GM10266 (cell line): ENCODE measurements around the gene TATDN2.

Experiments used
- DNase-seq: peaks from one replicate; pipeline ENCODE4 v3.0.0; 2012; ENCODE audit errors: extremely low spot score
- TF ChIP-seq, protein P1 (sequence below): IDR thresholded peaks from 2 replicates; pipeline ENCODE4 v1.5.1; 2012; ENCODE audit warnings: mild to moderate bottlenecking, low read depth; ENCODE audit not compliant: control insufficient read depth, insufficient read depth; ENCODE audit errors: missing control alignments

Gene TATDN2

DNA sequence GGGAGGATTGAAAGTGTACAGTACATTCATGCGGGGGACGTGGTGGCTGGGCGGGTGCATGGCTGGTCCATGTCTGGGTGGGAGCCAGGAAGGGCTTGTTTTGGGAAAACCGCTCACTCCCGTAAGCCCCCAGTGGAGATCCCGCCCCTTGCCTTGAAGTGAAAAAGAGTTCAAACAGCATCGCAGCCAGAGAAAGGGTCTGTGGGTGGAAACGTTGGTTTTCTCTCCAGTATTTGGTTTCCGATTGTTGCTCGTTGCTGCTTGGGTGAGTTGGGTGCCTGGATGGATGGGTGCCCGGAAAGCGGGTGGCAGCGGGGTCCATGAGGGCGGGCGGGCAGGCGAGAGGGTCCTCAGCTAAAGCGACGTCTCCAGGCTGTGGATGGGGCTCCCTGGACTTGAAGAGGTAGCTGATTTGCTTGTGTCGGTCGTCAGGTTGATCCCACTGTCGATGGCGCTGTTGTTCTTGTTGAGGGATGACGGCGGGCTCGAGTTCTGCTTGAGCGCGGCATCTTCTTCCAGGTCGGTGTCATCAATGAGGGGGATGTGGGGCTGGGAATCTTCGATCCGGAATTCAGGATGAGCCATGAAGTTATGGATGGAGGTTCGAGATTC lies 80.3 kb downstream of the TATDN2 start:
- TF ChIP-seq, protein P1, sequence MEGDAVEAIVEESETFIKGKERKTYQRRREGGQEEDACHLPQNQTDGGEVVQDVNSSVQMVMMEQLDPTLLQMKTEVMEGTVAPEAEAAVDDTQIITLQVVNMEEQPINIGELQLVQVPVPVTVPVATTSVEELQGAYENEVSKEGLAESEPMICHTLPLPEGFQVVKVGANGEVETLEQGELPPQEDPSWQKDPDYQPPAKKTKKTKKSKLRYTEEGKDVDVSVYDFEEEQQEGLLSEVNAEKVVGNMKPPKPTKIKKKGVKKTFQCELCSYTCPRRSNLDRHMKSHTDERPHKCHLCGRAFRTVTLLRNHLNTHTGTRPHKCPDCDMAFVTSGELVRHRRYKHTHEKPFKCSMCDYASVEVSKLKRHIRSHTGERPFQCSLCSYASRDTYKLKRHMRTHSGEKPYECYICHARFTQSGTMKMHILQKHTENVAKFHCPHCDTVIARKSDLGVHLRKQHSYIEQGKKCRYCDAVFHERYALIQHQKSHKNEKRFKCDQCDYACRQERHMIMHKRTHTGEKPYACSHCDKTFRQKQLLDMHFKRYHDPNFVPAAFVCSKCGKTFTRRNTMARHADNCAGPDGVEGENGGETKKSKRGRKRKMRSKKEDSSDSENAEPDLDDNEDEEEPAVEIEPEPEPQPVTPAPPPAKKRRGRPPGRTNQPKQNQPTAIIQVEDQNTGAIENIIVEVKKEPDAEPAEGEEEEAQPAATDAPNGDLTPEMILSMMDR, result no peak

DNA sequence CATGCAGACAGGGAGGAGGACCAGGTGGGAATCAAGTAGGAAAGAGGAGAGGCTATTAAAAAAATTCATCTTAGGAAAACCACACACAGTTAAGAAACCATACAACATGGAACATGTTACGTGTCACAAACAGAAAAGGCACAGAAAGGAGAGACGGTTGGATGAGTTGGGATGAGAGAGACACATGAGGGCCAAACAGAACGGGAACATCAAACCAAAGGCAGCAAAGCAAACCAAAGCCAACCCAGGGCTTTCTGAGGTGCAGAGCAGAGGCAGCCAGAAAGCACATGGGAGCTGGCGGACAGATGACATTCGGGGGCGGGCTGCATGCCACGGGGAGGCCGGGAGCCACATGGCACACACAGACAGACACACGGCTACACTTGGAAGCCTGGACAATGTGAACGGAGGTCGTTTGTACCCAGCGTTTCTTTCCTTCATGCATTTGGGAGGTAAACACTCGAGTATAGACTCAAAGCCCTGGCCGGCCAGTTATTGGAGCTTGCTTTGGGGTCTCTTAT lies 81.3 kb downstream of the TATDN2 start:
- DNase-seq, result no peak

More for the DNA sequence above, 80.3 kb downstream of the TATDN2 start:
- no peak for DNase-seq

DNA sequence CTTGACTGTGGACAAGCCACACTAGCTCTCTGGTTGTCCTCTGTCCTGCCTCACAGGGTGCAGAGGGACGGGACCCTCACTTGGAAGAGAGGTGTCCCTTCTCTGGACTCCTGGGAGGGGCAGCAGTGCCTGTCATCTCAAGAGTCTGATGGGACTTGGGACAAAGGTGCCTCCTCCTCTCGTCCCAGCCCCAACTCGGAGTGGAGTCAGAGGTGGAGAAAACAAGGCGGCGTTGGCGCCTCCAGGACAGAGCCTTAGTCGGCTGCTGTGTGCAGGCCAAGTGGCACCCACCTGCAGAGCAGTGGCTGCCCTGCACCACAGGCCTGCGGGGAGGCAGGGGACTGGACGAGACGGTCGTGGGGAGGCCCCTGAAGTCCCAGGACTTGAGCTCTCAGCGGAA lies 82.1 kb downstream of the TATDN2 start:
- TF ChIP-seq, protein P1, result no peak
- no peak for DNase-seq

More for the DNA sequence above, 81.3 kb downstream of the TATDN2 start:
- TF ChIP-seq, protein P1, result no peak
